ENCODE data around the gene PKP1.
A peak's percentile ranks its signal among the peaks of the same experiment; 100 is the strongest.

PKP1 gene

GRCh38 chr1:201282216-201282615 is 1.1 kb upstream of the PKP1 start:
- DNase-seq, result no peak

- DNase-seq, result no peak
Observed at GRCh38 chr1:201283836-201284553, 689 bp downstream of the PKP1 start.

GRCh38 chr1:201284636-201285035 is 1.3 kb downstream of the PKP1 start:
- no peak for DNase-seq

DNA sequence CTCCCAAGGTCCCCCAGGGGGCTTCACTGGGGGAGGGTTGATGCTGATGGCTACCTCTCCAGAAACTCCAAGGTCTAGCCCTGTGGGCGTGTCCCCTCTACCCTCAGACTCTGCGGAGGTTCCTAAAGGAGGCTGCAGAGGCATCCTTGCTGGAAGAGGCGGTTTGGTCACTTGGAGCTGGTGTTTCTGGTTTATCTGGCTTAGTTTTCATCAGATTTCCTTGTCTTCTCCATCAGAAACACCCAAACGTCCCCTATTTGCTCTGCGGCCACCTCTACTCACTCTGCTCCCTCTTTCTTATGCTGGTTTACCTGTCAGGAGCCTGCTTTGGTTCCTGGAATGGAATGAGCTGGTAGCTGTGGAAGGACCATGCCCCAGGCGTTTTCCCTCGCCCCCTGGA is 2.5 kb downstream of the PKP1 start:
- no peak for DNase-seq

DNA sequence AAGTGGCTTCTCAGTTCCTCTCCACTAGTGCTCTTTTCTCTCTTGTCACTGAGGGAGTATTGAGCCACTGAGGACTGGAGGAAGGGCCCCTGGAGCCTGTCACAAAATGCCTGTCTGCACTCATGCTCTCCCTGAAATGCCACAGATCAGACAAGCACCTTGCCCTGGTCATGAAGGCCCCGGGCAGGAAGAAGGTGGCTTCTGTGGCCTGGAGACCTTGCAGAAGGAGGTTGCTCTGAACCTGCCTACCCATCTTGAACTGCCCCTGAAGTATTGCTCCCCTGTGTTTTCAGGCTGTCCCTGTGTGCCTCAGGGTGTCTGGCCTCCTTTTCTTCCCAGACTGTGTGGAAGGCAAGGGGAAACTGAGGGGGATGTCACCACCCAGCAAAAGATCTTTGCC is 3.1 kb downstream of the PKP1 start:
- no peak for DNase-seq

DNA sequence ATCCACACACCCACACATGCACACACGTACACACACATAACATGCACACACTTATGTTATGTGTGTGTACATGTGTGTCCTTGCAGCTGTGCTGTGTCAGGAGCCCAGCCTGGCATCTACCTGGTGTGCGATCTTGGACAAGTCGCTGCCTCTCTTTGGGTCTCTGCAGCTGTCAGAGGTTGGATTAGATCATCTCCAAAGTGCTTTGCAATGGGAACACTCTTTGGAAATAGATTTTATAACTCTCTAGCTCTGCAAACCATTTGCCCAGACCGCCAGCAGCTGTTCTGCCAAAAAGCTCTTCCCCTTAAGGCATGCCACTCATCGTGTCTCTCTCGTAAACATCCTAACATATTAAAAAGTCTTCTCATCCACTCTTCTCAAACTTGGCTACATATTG is 4.7 kb downstream of the PKP1 start:
- no peak for DNase-seq

DNA sequence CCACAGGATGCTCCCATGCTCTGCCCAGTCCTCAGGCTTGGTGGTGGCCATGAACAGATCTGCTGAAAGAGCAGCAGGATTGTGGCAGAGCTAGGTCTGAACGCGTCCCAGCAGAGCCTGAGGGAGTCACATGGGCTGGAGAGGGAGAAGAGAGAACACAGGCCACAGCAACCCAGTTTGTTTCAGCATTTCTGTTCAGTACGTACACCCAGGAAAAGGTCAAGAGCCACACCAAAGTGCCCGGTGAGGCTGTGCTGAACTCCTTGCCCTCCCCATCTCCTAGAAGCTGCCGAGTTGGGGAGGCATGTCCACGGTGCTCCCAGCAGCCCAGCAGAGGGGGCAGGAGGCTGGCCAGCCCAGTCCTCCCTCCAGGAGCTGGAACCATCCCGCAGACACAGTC is 5.5 kb downstream of the PKP1 start:
- no peak for DNase-seq

DNA sequence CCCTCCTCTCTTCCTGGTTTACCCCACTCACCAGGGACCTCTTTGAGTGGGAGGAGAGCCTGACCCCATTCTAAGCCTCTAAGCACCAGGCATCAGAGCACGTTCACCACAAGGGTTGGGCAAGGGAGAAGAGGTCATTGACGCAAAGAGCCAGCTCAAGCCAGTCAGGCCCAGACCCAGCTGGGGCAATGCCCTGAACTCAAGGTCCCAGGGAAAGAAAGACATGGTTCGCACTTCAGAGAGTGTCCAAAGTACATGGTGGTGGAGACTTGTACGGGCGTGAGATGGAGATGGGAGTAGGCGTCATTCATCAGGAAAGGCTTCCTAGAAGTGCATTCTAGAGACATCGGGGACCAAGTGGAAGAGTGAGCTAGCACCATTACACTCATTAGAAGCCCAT is 7.2 kb downstream of the PKP1 start:
- no peak for DNase-seq

DNA sequence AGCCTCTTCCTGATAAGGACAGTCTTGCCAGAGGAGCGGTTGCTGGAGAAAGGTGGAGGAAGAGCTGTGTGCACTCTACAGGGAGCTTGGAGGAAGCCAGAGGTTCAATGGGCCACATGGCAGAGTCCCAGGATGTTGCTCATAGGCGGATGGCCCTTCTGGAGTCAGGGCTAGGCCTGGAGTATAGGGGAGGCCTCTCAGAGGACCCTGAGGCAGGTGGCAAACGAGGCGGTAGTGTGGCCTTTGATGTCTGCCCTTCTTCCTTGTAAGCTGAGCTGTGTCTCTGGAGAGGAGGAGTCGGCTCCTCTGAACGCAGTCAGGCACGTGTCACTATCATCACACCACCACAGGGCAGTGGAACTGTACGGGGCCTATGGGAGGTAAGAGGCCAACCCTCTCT is 8.6 kb downstream of the PKP1 start:
- no peak for DNase-seq

- DNase-seq, result no peak
Observed at GRCh38 chr1:201294876-201295275, 11.6 kb downstream of the PKP1 start.

DNA sequence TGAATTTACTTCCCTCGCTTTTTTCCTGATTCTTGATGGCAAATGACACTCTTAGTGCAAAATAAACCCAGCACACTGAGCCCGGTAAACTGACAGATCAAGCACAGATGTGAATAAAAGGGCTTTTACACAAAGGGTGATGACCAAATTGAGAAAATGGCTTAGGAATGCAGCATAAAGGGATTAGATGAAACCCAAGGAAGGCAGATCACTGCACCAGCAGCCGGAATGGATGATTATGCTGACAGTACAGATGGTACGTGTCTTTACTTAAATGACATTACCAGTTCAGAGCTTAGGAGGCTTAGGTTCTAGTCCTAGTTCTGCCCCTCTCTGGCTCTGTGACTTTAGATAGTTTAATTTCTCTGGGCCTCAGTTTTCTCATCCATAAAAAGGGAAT is 12.0 kb downstream of the PKP1 start:
- DNase-seq, result no peak

- DNase-seq, result no peak
Observed at GRCh38 chr1:201295861-201296260, 12.6 kb downstream of the PKP1 start.

DNA sequence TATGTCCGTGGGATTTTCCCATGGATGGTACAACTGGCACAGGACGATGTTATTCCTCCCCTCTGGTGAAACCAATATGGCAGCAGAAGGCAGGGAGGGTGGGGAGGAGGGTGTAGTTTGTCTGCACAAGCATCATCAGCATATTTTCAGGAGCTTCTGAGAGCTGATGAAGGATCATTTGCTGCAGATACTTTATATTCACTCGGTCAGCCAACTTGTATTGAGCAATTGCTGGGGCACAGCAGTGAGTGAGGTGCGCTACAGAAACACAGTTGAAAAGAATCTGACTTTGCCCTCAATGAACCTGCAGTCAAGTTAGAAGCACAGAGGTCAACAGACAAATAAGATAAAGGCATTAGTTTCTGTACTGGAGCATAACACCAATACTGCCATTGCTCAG is 13.0 kb downstream of the PKP1 start:
- DNase-seq, result no peak

DNA sequence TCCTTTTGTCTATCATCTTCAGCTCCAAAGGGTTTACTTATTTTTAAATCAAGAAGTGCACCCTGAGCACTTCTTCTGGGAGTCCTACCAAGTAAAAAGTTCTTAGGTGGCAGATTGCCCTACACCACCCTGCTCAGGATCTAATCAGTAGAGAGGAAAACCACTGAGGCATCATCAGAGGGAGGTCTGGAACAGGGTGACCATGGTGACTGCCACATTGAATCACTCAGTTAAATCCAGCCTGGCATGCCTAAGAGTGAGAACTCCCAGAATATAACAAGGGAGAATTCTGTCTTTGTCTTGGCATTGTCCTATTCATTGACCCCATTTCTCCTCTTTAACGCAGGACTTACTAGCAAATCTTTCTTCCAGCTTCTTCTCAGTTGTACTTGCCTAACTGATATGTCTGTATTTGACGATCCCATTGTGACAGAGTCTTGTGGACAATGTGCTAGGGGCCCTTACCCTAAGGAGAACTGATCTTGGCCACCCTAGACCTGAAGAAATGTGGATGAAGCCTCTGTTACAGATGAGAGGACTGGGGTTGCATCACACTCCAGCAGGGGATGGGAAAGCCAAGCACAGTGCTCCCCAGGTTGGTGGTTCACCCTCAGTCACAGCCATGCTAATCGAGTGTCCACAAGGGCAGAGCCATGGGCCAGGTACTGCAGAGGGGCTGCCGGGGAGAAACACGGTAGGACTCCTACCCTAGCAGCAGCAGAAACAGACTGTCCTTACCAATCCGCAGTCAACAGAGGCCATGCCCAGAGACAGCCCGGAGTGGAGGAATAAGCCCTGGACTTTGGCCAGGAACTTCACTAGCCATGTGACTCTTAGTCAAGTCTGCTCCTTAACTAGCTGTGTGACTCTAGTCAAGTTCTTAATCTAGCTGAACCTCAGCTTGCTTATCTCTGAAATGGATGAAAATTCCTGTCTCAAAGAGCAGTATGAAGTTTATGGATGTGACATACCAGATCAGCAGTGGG is 15.4 kb downstream of the PKP1 start:
- DNase-seq, result no peak

GRCh38 chr1:201299968-201300367 is 16.7 kb downstream of the PKP1 start:
- DNase-seq, result peak; percentile 6

- no peak for DNase-seq
Observed at GRCh38 chr1:201300641-201301040, 17.3 kb downstream of the PKP1 start.

DNA sequence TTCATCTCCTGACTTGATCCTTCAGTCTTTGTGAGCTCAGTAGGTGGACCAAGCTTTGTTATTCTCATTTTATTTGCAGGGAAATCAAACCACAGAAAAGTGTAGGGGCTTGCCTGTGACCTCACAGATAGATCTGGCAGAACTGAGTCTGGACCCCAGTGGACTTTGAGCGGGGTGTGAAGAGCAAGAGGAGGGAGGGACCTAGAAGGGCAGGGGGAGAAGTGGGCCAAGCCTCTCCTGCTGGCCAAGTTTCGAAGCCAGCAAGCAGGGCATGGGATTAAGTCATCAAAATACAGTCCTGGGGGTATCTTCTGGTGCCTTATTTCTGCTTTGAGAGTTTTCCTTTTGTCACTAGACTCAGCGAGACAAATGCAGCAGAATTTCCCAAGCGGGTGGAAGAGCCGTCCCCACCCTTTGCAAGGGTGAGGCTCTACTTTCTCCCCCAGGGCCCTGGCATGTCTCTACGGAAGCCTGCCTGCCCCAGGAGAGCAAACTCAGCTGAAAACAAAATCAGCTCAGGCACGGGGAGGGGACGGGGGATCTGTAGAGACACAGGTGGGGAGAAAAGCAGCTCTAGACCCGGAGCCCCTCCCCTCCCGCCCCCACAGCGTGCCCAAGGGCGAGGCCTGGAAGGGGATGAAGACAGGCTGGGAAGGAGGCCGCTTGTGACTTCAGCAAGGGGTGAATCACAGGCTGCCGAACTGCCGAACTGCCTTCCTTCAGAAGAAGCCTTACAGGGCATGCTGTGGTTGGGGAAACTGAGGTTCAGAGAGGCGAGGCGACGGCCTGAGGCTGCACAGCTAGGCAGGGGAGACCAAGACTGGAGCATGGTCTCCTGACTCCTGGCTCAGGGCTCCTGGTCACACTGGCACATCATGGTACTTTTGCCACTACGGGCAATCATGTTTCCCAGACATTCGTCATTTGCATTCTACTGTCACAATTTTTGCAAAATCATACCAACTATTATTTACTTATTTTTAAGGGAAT is 19.2 kb downstream of the PKP1 start:
- DNase-seq, result no peak

DNA sequence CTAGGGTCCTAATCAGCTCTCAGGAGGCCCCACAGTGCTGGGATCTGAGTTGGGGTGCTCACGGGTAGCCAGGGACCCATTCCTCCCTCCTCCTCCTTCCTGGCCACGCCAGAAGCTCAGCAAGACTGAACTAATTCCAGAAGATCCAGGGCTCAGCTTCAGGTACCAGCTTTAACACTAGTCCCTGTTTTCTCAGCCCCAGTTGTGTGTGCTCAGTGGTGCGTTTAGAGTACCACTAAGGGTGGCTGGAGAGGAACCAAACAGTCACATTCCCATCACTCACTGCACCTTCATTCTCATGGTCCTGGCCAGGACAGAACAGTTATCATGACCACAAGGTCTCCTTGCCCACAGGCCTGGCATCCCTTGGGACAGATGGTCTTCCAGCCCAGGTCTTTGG is 20.8 kb downstream of the PKP1 start:
- no peak for DNase-seq

DNA sequence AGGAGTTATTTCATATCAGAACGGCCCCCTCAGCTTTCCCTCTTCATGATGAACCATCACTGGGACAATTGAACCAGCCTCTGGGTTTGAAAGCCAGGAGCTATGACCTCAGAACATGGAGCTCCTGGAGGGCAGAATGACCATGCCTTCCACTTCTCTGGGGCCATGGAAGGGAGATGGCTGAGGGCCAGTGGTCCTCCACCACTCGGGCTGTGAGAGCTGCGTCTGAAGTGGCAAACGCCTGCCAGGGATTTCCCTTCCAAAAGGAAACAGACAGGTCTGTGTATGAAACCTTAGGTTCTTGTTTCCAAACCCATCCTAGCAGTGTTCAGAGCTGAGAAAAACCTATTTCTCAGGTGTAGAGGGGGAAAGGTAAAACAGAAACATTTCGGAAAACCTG is 22.5 kb downstream of the PKP1 start:
- DNase-seq, result no peak

- no peak for DNase-seq
Observed at GRCh38 chr1:201307231-201307630, 23.9 kb downstream of the PKP1 start.

- peak; percentile 17 for DNase-seq
Observed at GRCh38 chr1:201307760-201308499, 24.6 kb downstream of the PKP1 start.

GRCh38 chr1:201309416-201309815 is 26.1 kb downstream of the PKP1 start:
- DNase-seq, result peak; percentile 63

Data from hematopoietic multipotent progenitor cell treated with erythropoietin and hydrocortisone succinate and interleukin-3 and kit ligand, for 4 days (in vitro differentiated cells).